GM12874 (cell line): ENCODE data around the gene AREL1.

Experiments used
- CTCF ChIP-seq: IDR thresholded peaks from 2 replicates; pipeline ENCODE4 v1.5.1; 2011; ENCODE audit warnings: low read depth, mild to moderate bottlenecking, control low read depth, low read length, moderate library complexity; ENCODE audit not compliant: insufficient read depth

The AREL1 gene

DNA sequence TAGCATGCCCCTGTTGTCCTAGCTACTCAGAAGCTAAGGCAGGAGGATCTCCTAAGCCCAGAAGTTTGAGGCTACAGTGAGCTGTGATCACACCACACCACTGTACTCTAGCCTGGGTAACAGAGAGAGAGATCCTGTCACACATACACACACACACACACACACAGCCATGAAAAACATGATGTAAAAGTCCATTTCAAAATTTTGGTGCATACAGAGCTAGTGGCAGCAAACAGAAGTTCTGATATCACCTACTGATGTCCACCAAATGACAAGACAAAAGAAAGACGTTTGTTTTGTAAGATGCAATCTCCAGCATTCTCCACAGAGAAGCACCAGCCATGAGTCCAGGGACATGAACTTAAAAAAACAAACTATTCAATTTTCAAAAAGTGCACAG is 15.9 kb downstream of the AREL1 start:
- no peak for TF ChIP-seq CTCF

- TF ChIP-seq CTCF, result no peak
Measured at GRCh38 chr14:74695406-74695805, 17.5 kb downstream of the AREL1 start.

GRCh38 chr14:74693191-74693590 is 19.7 kb downstream of the AREL1 start:
- TF ChIP-seq CTCF, result no peak

DNA sequence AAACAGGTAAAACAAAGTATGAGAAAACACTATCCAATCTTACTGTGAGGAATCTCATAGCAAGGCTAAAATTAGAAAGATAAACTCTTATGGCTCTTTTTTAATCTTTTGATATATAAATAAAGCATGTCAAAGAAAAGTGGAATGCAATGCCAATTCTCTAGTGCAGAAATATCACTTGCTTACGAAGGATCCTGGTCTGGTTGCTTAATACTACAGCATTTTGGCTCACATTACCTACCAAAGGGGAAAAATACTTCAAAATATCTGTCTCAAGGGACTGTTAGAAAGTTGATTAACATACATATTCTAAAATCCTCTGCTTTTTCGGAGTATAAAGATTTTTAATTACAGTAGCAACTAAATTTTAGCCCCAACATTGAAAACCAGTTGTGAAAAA is 21.4 kb downstream of the AREL1 start:
- no peak for TF ChIP-seq CTCF

GRCh38 chr14:74685921-74686678 is 26.8 kb downstream of the AREL1 start:
- TF ChIP-seq CTCF, result no peak

- no peak for TF ChIP-seq CTCF
Measured at GRCh38 chr14:74685056-74685455, 27.8 kb downstream of the AREL1 start.

- TF ChIP-seq CTCF, result no peak
Measured at GRCh38 chr14:74684434-74684833, 28.4 kb downstream of the AREL1 start.
